ENCODE results near the gene CDH19.
A peak's percentile ranks its signal among the peaks of the same experiment; 100 is the strongest.
"Not testable (repeated sequence)": the region's sequence is repeated elsewhere in the genome, so short reads cannot be mapped to it uniquely, and the experiment has no call there.

Gene CDH19

DNA sequence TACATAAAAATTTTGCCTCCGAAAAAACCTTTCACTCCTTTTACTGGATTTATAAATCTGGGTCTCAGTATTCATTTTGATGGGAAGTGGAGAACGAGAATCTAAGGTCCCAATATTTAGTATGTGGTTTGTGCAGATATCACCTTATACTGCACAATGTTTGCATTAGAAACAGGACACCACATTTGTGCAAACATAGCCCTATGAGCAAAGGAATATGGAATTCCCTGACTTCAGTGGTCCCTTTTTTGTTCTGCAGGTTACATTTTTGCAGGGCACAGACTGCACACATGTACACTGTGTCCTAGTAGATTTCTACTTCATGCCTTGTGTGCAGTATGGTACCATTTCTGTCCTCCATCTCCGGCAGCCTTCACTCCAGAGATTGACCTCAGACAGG is 130.0 kb downstream of the CDH19 start (continued):
- TF ChIP-seq, protein P1, sequence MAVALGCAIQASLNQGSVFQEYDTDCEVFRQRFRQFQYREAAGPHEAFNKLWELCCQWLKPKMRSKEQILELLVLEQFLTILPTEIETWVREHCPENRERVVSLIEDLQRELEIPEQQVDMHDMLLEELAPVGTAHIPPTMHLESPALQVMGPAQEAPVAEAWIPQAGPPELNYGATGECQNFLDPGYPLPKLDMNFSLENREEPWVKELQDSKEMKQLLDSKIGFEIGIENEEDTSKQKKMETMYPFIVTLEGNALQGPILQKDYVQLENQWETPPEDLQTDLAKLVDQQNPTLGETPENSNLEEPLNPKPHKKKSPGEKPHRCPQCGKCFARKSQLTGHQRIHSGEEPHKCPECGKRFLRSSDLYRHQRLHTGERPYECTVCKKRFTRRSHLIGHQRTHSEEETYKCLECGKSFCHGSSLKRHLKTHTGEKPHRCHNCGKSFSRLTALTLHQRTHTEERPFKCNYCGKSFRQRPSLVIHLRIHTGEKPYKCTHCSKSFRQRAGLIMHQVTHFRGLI (tag by site-specific recombination; IDR thresholded peaks at IDR 0.05), result no peak
- TF ChIP-seq ZNF19 (tag by site-specific recombination; IDR thresholded peaks at IDR 0.05; ENCODE audit: low read depth), result no peak

GRCh38 chr18:66466184-66466583 is 137.7 kb downstream of the CDH19 start:
- CTCF ChIA-PET, result interaction anchor here (0.6 kb wide), 1 partner anchor 638 kb away, joined by 3 read pairs; no protein-coding TSS in a partner anchor
- H3K9me3 ChIP-seq (ENCODE audit: control insufficient read depth, insufficient read depth, low read depth, low read length); H3K4me3 ChIP-seq (ENCODE audit: low read depth, low read length); H3K27ac ChIP-seq (ENCODE audit: extremely low read depth, low read depth, low read length); POLR2A ChIA-PET; H3K4me1 ChIP-seq (ENCODE audit: control insufficient read depth, insufficient read depth, low read length); H3K36me3 ChIP-seq (ENCODE audit: control insufficient read depth in 2 of 2, insufficient read depth in 1 of 2, low read length in 2 of 2): not testable (repeated sequence)
- TF ChIP-seq ZNF394 (tag by site-specific recombination; IDR thresholded peaks at IDR 0.05; ENCODE audit: borderline replicate concordance) (peak; percentile 74; the same call in 1 of the 2 replicates), ZNF426 (tag by site-specific recombination; IDR thresholded peaks at IDR 0.05) (peak; percentile 54), ZNF555 (tag by site-specific recombination; conservative IDR thresholded peaks at IDR 0.05) (peak; percentile 34; the same call in 1 of the 2 replicates)
- TF ChIP-seq, protein P2, sequence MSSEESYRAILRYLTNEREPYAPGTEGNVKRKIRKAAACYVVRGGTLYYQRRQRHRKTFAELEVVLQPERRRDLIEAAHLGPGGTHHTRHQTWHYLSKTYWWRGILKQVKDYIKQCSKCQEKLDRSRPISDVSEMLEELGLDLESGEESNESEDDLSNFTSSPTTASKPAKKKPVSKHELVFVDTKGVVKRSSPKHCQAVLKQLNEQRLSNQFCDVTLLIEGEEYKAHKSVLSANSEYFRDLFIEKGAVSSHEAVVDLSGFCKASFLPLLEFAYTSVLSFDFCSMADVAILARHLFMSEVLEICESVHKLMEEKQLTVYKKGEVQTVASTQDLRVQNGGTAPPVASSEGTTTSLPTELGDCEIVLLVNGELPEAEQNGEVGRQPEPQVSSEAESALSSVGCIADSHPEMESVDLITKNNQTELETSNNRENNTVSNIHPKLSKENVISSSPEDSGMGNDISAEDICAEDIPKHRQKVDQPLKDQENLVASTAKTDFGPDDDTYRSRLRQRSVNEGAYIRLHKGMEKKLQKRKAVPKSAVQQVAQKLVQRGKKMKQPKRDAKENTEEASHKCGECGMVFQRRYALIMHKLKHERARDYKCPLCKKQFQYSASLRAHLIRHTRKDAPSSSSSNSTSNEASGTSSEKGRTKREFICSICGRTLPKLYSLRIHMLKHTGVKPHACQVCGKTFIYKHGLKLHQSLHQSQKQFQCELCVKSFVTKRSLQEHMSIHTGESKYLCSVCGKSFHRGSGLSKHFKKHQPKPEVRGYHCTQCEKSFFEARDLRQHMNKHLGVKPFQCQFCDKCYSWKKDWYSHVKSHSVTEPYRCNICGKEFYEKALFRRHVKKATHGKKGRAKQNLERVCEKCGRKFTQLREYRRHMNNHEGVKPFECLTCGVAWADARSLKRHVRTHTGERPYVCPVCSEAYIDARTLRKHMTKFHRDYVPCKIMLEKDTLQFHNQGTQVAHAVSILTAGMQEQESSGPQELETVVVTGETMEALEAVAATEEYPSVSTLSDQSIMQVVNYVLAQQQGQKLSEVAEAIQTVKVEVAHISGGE (tag by site-specific recombination; conservative IDR thresholded peaks at IDR 0.05; ENCODE audit: low read depth), result peak; percentile 49; the same call in 1 of the 2 replicates

DNA sequence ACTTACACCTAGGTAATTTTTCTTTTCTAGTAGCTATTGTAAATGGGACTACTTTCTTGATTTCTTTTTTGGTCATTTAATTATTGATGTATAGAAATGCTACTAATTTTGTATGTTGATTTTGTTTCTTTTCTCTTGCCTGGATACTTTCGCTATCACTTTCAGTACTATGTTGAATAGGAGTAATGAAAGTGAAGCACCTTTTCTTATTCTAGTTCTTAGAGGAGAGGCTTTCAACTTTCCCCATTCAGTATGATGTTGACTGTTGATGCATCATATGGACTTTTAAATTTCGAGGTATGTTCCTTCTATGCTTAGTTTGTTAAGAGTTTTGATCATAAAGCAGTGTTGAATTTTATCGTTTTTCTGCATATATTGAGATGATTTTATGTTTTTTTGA is 142.5 kb downstream of the CDH19 start:
- Histone ChIP-seq H3K9me3 (ENCODE audit: control insufficient read depth, insufficient read depth, low read depth, low read length) (no peaks in the 10 kb centered on the region), H3K27ac (ENCODE audit: extremely low read depth, low read depth, low read length) (no peak overlapping the region), H3K36me3 (ENCODE audit: control insufficient read depth in 2 of 2, insufficient read depth in 1 of 2, low read length in 2 of 2) (no peaks in the 10 kb centered on the region), H3K4me1 (ENCODE audit: control insufficient read depth, insufficient read depth, low read length) (no peaks in the 10 kb centered on the region), H3K4me3 (ENCODE audit: low read depth, low read length) (no peak overlapping the region)
- ChIA-PET CTCF (no interaction called here), POLR2A (no interaction called here)
- TF ChIP-seq ZNF529 (tag by site-specific recombination; IDR thresholded peaks at IDR 0.05; ENCODE audit: insufficient replicate concordance) (no peak), PRDM1 (tag by site-specific recombination; IDR thresholded peaks at IDR 0.05) (peak; percentile 38; the same call in 1 of the 2 replicates), KLF10 (tag by site-specific recombination; IDR thresholded peaks at IDR 0.05) (no peak)

DNA sequence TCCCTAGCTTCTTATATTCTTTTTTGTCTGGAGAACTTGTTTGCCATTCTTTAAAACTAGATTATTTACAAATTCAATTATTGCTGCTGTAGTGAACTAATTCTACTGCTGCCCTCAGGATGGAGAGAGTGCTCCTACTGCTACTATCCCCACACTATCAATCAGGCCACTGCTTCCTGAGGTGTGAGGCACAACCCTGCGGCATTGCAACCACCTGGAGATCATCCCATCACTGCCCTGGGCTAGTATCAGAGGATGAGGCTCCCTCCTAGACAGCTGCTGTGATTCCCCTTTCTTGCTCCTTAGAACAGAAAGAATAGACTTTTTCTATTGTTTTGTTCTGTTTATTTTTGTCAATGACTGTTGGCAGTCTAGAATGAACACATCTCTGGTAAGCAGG is 146.6 kb downstream of the CDH19 start:
- ChIA-PET POLR2A (no interaction called here), CTCF (no interaction called here)
- TF ChIP-seq ZNF366 (tag by site-specific recombination; conservative IDR thresholded peaks at IDR 0.05), result no peak
- Histone ChIP-seq H3K4me3 (ENCODE audit: low read depth, low read length) (no peak overlapping the region), H3K27ac (ENCODE audit: extremely low read depth, low read depth, low read length) (no peak overlapping the region), H3K9me3 (ENCODE audit: control insufficient read depth, insufficient read depth, low read depth, low read length) (no peaks in the 10 kb centered on the region), H3K4me1 (ENCODE audit: control insufficient read depth, insufficient read depth, low read length) (no peaks in the 10 kb centered on the region), H3K36me3 (ENCODE audit: control insufficient read depth in 2 of 2, insufficient read depth in 1 of 2, low read length in 2 of 2) (no peaks in the 10 kb centered on the region)

Measured in HEK293 (cell line).